IPS-18c (cell line): ENCODE measurements around the gene THAP4.

Experiments used
- H3K4me3 ChIP-seq: 2 replicates; pipeline ENCODE4 v1.7.0; 2013; ENCODE audit warnings: low read depth, mild to moderate bottlenecking, low read length, moderate library complexity; ENCODE audit not compliant: insufficient read depth
- H3K9me3 ChIP-seq: one replicate; pipeline ENCODE4 v1.6.1; 2013; ENCODE audit warnings: mild to moderate bottlenecking, low read length, moderate library complexity; ENCODE audit not compliant: control insufficient read depth, insufficient read depth

THAP4 gene

GRCh38 chr2:241564596-241565410 lies 72.2 kb downstream of the THAP4 start:
- Histone ChIP-seq H3K9me3 (no peaks in the 10 kb centered on the region), H3K4me3 (no peak overlapping the region)

GRCh38 chr2:241563981-241564595 lies 72.9 kb downstream of the THAP4 start:
- H3K9me3 ChIP-seq: no peaks in the 10 kb centered on the region
- no peak overlapping the region for H3K4me3 ChIP-seq

GRCh38 chr2:241563571-241563980 lies 73.4 kb downstream of the THAP4 start:
- Histone ChIP-seq H3K4me3 (no peak overlapping the region), H3K9me3 (no peaks in the 10 kb centered on the region)

GRCh38 chr2:241563031-241563507 lies 73.9 kb downstream of the THAP4 start:
- no peak overlapping the region for H3K4me3 ChIP-seq
- H3K9me3 ChIP-seq: no peaks in the 10 kb centered on the region

GRCh38 chr2:241562269-241562891 lies 74.6 kb downstream of the THAP4 start:
- no peaks in the 10 kb centered on the region for H3K9me3 ChIP-seq

GRCh38 chr2:241561832-241562231 lies 75.1 kb downstream of the THAP4 start:
- H3K4me3 ChIP-seq: no peak overlapping the region
- H3K9me3 ChIP-seq: no peaks in the 10 kb centered on the region

More at GRCh38 chr2:241562269-241562891, 74.6 kb downstream of the THAP4 start:
- no peak overlapping the region for H3K4me3 ChIP-seq

- Histone ChIP-seq H3K9me3 (no peaks in the 10 kb centered on the region), H3K4me3 (no peak overlapping the region)
Observed at GRCh38 chr2:241560883-241561474, 76.0 kb downstream of the THAP4 start.

- no peaks in the 10 kb centered on the region for H3K9me3 ChIP-seq
- no peak overlapping the region for H3K4me3 ChIP-seq
Observed at GRCh38 chr2:241560162-241560882, 76.6 kb downstream of the THAP4 start.

GRCh38 chr2:241559323-241560161 lies 77.4 kb downstream of the THAP4 start:
- no peaks in the 10 kb centered on the region for H3K9me3 ChIP-seq
- H3K4me3 ChIP-seq: peak overlapping the region; percentile 77

- no peaks in the 10 kb centered on the region for H3K9me3 ChIP-seq
- peak within 1 kb of the TSS; percentile 77 for H3K4me3 ChIP-seq
Observed at GRCh38 chr2:241558532-241559322, 78.2 kb downstream of the THAP4 start, which contains the start of gene BOK. BOK (plus strand) TSS chr2:241558745; CDS start chr2:241559484, 739 bp downstream.

GRCh38 chr2:241556746-241557145 lies 80.2 kb downstream of the THAP4 start:
- Histone ChIP-seq H3K9me3 (no peaks in the 10 kb centered on the region), H3K4me3 (no peak overlapping the region)

- no peaks in the 10 kb centered on the region for H3K9me3 ChIP-seq
- no peak overlapping the region for H3K4me3 ChIP-seq
Observed at GRCh38 chr2:241555711-241556110, 81.2 kb downstream of the THAP4 start.

GRCh38 chr2:241554610-241555322 lies 82.2 kb downstream of the THAP4 start:
- Histone ChIP-seq H3K4me3 (no peak overlapping the region), H3K9me3 (no peaks in the 10 kb centered on the region)

GRCh38 chr2:241553981-241554380 lies 83.0 kb downstream of the THAP4 start:
- Histone ChIP-seq H3K4me3 (no peak overlapping the region), H3K9me3 (no peaks in the 10 kb centered on the region)

GRCh38 chr2:241553512-241553830 lies 83.5 kb downstream of the THAP4 start:
- Histone ChIP-seq H3K4me3 (no peak overlapping the region), H3K9me3 (no peaks in the 10 kb centered on the region)
